ENCODE measurements around the gene KCNC1.

DNA sequence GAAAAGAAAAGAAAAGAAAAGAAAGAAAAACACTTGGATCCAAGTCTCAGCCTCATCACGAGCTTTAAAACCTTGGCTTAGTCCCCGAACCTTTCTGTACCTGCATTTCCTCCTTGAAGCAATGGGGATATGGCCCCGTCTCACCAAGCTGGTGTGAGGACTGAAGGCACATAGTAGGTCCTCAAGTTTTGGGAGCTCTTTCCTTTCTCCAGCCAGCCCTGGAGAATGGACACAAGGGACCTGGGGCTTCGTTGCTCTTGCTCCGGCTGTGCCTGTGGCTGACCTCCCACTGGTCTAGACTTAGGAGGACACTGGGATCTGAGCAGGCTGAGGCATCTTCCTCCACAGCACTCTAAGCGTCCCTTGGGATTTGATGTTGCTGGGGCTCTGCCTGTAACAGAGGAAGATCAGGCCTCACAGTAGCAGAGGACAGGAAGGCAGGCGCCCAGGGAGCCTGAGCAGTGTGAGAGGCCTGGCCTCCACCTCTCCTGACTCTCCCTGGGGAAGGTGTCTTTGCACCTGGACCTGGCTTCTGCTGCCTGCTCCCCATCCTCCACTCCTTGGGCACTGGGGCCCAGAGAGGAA, 32.8 kb downstream of the KCNC1 start:
- TF ChIP-seq, protein P1, sequence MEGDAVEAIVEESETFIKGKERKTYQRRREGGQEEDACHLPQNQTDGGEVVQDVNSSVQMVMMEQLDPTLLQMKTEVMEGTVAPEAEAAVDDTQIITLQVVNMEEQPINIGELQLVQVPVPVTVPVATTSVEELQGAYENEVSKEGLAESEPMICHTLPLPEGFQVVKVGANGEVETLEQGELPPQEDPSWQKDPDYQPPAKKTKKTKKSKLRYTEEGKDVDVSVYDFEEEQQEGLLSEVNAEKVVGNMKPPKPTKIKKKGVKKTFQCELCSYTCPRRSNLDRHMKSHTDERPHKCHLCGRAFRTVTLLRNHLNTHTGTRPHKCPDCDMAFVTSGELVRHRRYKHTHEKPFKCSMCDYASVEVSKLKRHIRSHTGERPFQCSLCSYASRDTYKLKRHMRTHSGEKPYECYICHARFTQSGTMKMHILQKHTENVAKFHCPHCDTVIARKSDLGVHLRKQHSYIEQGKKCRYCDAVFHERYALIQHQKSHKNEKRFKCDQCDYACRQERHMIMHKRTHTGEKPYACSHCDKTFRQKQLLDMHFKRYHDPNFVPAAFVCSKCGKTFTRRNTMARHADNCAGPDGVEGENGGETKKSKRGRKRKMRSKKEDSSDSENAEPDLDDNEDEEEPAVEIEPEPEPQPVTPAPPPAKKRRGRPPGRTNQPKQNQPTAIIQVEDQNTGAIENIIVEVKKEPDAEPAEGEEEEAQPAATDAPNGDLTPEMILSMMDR (conservative IDR thresholded peaks at IDR 0.05 in 1 of 2, IDR thresholded peaks at IDR 0.05 in 1 of 2; ENCODE audit: extremely low read depth in 1 of 2, insufficient read depth in 1 of 2, low read depth in 1 of 2, low read length in 2 of 2), result no peak
- TF ChIP-seq EZH2 (IDR thresholded peaks at IDR 0.05; ENCODE audit: borderline replicate concordance, low read length), result no peak
